Hematopoietic multipotent progenitor cell treated with erythropoietin and hydrocortisone succinate and interleukin-3 and kit ligand, for 17 days (in vitro differentiated cells): Measurements from ENCODE around the gene FKBP8.

Source experiments
- DNase-seq: peaks from one replicate; pipeline ENCODE4 v3.0.0-alpha.2; 2015; ENCODE audit warnings: low spot score

FKBP8 gene

GRCh38 chr19:18521692-18522123 is 21.7 kb downstream of the FKBP8 start, which contains the start of gene ELL:
Gene ELL, minus strand, starts transcription at chr19:18522070. Its CDS starts 15 bp downstream, at chr19:18522055.
- no peak for DNase-seq

GRCh38 chr19:18520848-18521691 is 22.3 kb downstream of the FKBP8 start:
- DNase-seq = peak; percentile 50

- peak; percentile 85 for DNase-seq
Measured at GRCh38 chr19:18519962-18520847, 23.2 kb downstream of the FKBP8 start.

GRCh38 chr19:18518639-18519038 is 24.7 kb downstream of the FKBP8 start:
- DNase-seq = no peak

GRCh38 chr19:18517606-18518005 is 25.8 kb downstream of the FKBP8 start:
- DNase-seq = no peak

- no peak for DNase-seq
Measured at GRCh38 chr19:18515959-18516358, 27.4 kb downstream of the FKBP8 start.

GRCh38 chr19:18514800-18515682 is 28.3 kb downstream of the FKBP8 start:
- no peak for DNase-seq

GRCh38 chr19:18513868-18514267 is 29.5 kb downstream of the FKBP8 start:
- no peak for DNase-seq

- no peak for DNase-seq
Measured at GRCh38 chr19:18510216-18510615, 33.2 kb downstream of the FKBP8 start.

GRCh38 chr19:18508585-18508984 is 34.8 kb downstream of the FKBP8 start:
- DNase-seq = no peak

- DNase-seq = no peak
Measured at GRCh38 chr19:18507727-18508440, 35.5 kb downstream of the FKBP8 start.

GRCh38 chr19:18507021-18507726 is 36.2 kb downstream of the FKBP8 start:
- peak; percentile 41 for DNase-seq

- no peak for DNase-seq
Measured at GRCh38 chr19:18506101-18506930, 37.1 kb downstream of the FKBP8 start.

GRCh38 chr19:18504886-18505610 is 38.3 kb downstream of the FKBP8 start:
- no peak for DNase-seq

- no peak for DNase-seq
Measured at GRCh38 chr19:18503971-18504885, 39.1 kb downstream of the FKBP8 start.

GRCh38 chr19:18503337-18503970 is 39.9 kb downstream of the FKBP8 start:
- DNase-seq = no peak

GRCh38 chr19:18502638-18503294 is 40.6 kb downstream of the FKBP8 start:
- no peak for DNase-seq
